CD14-positive monocyte (primary cell): Measurements from ENCODE around the gene SPIRE2. TPM values are rescaled to one million over a fixed set of nuclear protein-coding genes. Genes with fewer than 3 reads are reported as not detected.

Experiments used
- DNase-seq, 3 donors: peaks; one replicate each; pipeline ENCODE4 v3.0.0-alpha.2; 2011 to 2022
- H2AFZ ChIP-seq: 2 replicates; pipeline ENCODE4 v1.6.0; 2012; ENCODE audit warnings: mild to moderate bottlenecking, low read depth, low read length, inconsistent platforms; ENCODE audit not compliant: insufficient read depth, poor library complexity, severe bottlenecking
- H3K27ac ChIP-seq, 2 donors: 1 replicate in 1 of 2; 2 replicates in 1 of 2; pipeline ENCODE4 v1.5.1; 2012 to 2013; ENCODE audit warnings: low read length in 2 of 2, control low read depth in 1 of 2, inconsistent platforms in 1 of 2, low read depth in 1 of 2, mild to moderate bottlenecking in 1 of 2
- H3K27me3 ChIP-seq, 2 donors: one replicate each; pipeline versions ENCODE4 v1.6.0 to v1.6.1; 2011 to 2013; ENCODE audit warnings: low read length in 2 of 2; ENCODE audit not compliant: control insufficient read depth in 2 of 2, insufficient read depth in 2 of 2
- H3K36me3 ChIP-seq, 2 donors: replicated peaks in 1 of 2; 1 replicate in 1 of 2; 2 replicates in 1 of 2; pipeline versions ENCODE4 v1.5.1 to v1.6.1; 2012 to 2013; ENCODE audit warnings: low read length in 2 of 2, control low read depth in 1 of 2, inconsistent platforms in 1 of 2, mild to moderate bottlenecking in 1 of 2; ENCODE audit not compliant: insufficient read depth in 2 of 2, control insufficient read depth in 1 of 2
- H3K4me1 ChIP-seq, 2 donors: 1 replicate in 1 of 2; 2 replicates in 1 of 2; pipeline versions ENCODE4 v1.5.1 to v1.6.1; 2012 to 2013; ENCODE audit warnings: low read length in 2 of 2, control low read depth in 1 of 2, inconsistent platforms in 1 of 2, mild to moderate bottlenecking in 1 of 2, moderate library complexity in 1 of 2; ENCODE audit not compliant: insufficient read depth in 2 of 2, control insufficient read depth in 1 of 2
- H3K4me2 ChIP-seq: replicated peaks from 2 replicates; pipeline ENCODE3; 2012; ENCODE audit warnings: low read length, moderate library complexity, mild to moderate bottlenecking; ENCODE audit not compliant: poor library complexity, severe bottlenecking; ENCODE audit errors: extremely low read depth
- H3K4me3 ChIP-seq, 3 experiments: fragments of 200-600 bp in 1 of 3; sonication (generic) in 1 of 3; replicated peaks in 1 of 3; 1 replicate in 2 of 3; 2 replicates in 1 of 3; pipeline ENCODE4 v1.5.1; 2011 to 2013; ENCODE audit warnings: low read length in 3 of 3, mild to moderate bottlenecking in 3 of 3, control low read depth in 2 of 3, low read depth in 2 of 3, inconsistent platforms in 1 of 3, moderate library complexity in 1 of 3
- H3K79me2 ChIP-seq: 2 replicates; pipeline ENCODE4 v1.6.0; 2012; ENCODE audit warnings: mild to moderate bottlenecking, control low read depth, inconsistent platforms, low read length, moderate library complexity; ENCODE audit not compliant: insufficient read depth
- H3K9ac ChIP-seq: 2 replicates; pipeline ENCODE4 v1.6.0; 2017; ENCODE audit warnings: low read length, mild to moderate bottlenecking; ENCODE audit not compliant: insufficient read depth, poor library complexity, severe bottlenecking
- H3K9me3 ChIP-seq, 2 donors: replicated peaks in 1 of 2; 1 replicate in 1 of 2; 2 replicates in 1 of 2; pipeline versions ENCODE4 v1.5.1 to v1.6.1; 2012 to 2013; ENCODE audit warnings: low read length in 2 of 2, control low read depth in 1 of 2; ENCODE audit not compliant: control insufficient read depth in 1 of 2, insufficient read depth in 1 of 2
- H4K20me1 ChIP-seq: 2 replicates; pipeline ENCODE4 v1.6.0; 2012; ENCODE audit warnings: mild to moderate bottlenecking, low read length, control low read depth, moderate library complexity; ENCODE audit not compliant: insufficient read depth
- H3K27ac Mint-ChIP-seq, 7 donors: one replicate each; pipeline ENCODE4 v1.8.0; 2020; ENCODE audit warnings: mild to moderate bottlenecking in 7 of 7, mixed read lengths in 7 of 7, moderate library complexity in 6 of 7, inconsistent platforms in 2 of 7
- H3K27me3 Mint-ChIP-seq, 3 donors: one replicate each; pipeline ENCODE4 v1.8.0; 2021 to 2022; ENCODE audit warnings: low read depth in 3 of 3, mild to moderate bottlenecking in 3 of 3, mixed read lengths in 3 of 3, moderate library complexity in 3 of 3, inconsistent platforms in 1 of 3
- H3K36me3 Mint-ChIP-seq, 2 donors: one replicate each; pipeline ENCODE4 v1.8.0; 2020; ENCODE audit warnings: mixed read lengths in 2 of 2, inconsistent platforms in 1 of 2, mild to moderate bottlenecking in 1 of 2
- H3K4me1 Mint-ChIP-seq: one replicate; pipeline ENCODE4 v1.8.0; 2020; ENCODE audit warnings: mild to moderate bottlenecking, mixed read lengths
- H3K4me3 Mint-ChIP-seq, 2 donors: one replicate each; pipeline ENCODE4 v1.8.0; 2020; ENCODE audit warnings: mild to moderate bottlenecking in 2 of 2, mixed read lengths in 2 of 2, moderate library complexity in 1 of 2
- H3K9me3 Mint-ChIP-seq, 7 donors: one replicate each; pipeline ENCODE4 v1.8.0; 2020 to 2022; ENCODE audit warnings: mixed read lengths in 7 of 7, mild to moderate bottlenecking in 6 of 7, moderate library complexity in 6 of 7, inconsistent platforms in 2 of 7
- CTCF ChIP-seq: fragments of 200-600 bp; IDR thresholded peaks from one replicate; pipeline ENCODE4 v1.8.0; 2022; ENCODE audit warnings: antibody characterized with exemption, mild to moderate bottlenecking
- WGBS: methylation state at CpG from one replicate; pipeline ENCODE4 v1.1.5; 2013; ENCODE audit warnings: missing lambda C conversion rate; ENCODE audit not compliant: insufficient coverage; 5-methylcytosine and 5-hydroxymethylcytosine counted together
- intact Hi-C, 2 donors: fragments of 100-400 bp; cut with micrococcal nuclease; formaldehyde crosslinking; loops; one replicate each; pipeline versions ENCODE4 v1.15.0 to v1.15.1; 2023
- polyA plus RNA-seq, 3 donors: library from polyadenylated mRNA; depleted of rRNA in 1 of 3; unstranded in 2 of 3; stranded (reverse) in 1 of 3; fragments of 300-500 nt in 2 of 3; fragments of >200 nt in 1 of 3; fragmentation: Illumina TruSeq in 2 of 3; gene quantifications; 1 replicate in 2 of 3; 2 replicates in 1 of 3; pipeline ENCODE4 v1.2.3, GENCODE V29; 2012 to 2021

SPIRE2 gene
- polyA plus RNA-seq, 3 donors = 0.09 to 1.2 TPM; not detected in 1

DNA sequence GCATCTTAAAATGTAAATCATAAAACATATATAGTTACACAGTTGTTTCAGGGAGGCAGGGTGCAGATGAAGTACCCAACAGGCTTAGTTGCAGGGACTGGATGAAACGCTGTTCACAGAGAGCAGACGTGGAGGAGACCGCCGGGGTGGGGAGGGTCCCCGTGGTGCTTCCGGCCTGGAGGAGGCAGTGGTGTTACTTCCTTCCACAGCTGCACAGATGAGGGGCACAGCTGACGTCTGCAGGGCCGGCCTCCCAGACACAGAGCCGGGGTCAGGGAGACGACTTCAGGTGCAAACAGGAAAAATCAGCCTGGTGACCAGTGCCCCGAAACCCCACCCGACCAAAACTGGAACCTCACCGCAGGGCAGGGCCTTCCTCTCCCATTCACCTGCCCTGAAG lies 17.1 kb downstream of the SPIRE2 start:
- TF ChIP-seq CTCF = no peak
- DNase-seq = no peak
- peak overlapping the region in 1 of 2 donors; percentile 21 for H3K4me3 Mint-ChIP-seq
- no peaks in the 10 kb centered on the region for H4K20me1 ChIP-seq
- H3K9me3 ChIP-seq = no peaks in the 10 kb centered on the region
- H3K4me1 ChIP-seq = no peaks in the 10 kb centered on the region
- H3K27ac ChIP-seq = no peak overlapping the region
- no peaks in the 10 kb centered on the region for H3K36me3 Mint-ChIP-seq
- H3K27me3 Mint-ChIP-seq = peaks cover 8 to 19% (median 9%) of the 10 kb centered on the region in 3 donors
- intact Hi-C loops = no loop called here
- H2AFZ ChIP-seq = no peak overlapping the region
- H3K27me3 ChIP-seq = no peaks in the 10 kb centered on the region
- H3K36me3 ChIP-seq = no peaks in the 10 kb centered on the region
- no peak overlapping the region for H3K4me3 ChIP-seq
- WGBS = 11% methylated on average over 12 of the region's 13 CpGs
- peaks cover 7% of the 10 kb centered on the region for H3K4me1 Mint-ChIP-seq
- H3K79me2 ChIP-seq = no peaks in the 10 kb centered on the region
- no peak overlapping the region for H3K4me2 ChIP-seq
- no peak overlapping the region for H3K27ac Mint-ChIP-seq
- no peak overlapping the region for H3K9ac ChIP-seq
- H3K9me3 Mint-ChIP-seq = no peaks in the 10 kb centered on the region

GRCh38 chr16:89847051-89847939 lies 19.0 kb downstream of the SPIRE2 start:
- Histone ChIP-seq H3K4me1 (no peaks in the 10 kb centered on the region), H3K9ac (no peak overlapping the region), H3K9me3 (no peaks in the 10 kb centered on the region), H3K27ac (no peak overlapping the region), H3K4me3 (no peak overlapping the region), H3K36me3 (no peaks in the 10 kb centered on the region), H2AFZ (no peak overlapping the region), H3K4me2 (no peak overlapping the region), H4K20me1 (no peaks in the 10 kb centered on the region), H3K27me3 (no peaks in the 10 kb centered on the region), H3K79me2 (no peaks in the 10 kb centered on the region)
- Mint-ChIP-seq H3K27me3 (peaks cover 6 to 19% (median 7%) of the 10 kb centered on the region in 3 donors), H3K4me3 (no peak overlapping the region), H3K4me1 (peaks cover 7% of the 10 kb centered on the region), H3K27ac (no peak overlapping the region), H3K36me3 (no peaks in the 10 kb centered on the region), H3K9me3 (no peaks in the 10 kb centered on the region)
- WGBS = 93% methylated on average over 21 of the region's 26 CpGs
- intact Hi-C loops = no loop called here
- no peak for TF ChIP-seq CTCF
- DNase-seq = no peak
